Measurements from ENCODE around the gene KNDC1.
"Not testable (repeated sequence)": the region's sequence is repeated elsewhere in the genome, so short reads cannot be mapped to it uniquely, and the experiment has no call there.

KNDC1 gene

DNA sequence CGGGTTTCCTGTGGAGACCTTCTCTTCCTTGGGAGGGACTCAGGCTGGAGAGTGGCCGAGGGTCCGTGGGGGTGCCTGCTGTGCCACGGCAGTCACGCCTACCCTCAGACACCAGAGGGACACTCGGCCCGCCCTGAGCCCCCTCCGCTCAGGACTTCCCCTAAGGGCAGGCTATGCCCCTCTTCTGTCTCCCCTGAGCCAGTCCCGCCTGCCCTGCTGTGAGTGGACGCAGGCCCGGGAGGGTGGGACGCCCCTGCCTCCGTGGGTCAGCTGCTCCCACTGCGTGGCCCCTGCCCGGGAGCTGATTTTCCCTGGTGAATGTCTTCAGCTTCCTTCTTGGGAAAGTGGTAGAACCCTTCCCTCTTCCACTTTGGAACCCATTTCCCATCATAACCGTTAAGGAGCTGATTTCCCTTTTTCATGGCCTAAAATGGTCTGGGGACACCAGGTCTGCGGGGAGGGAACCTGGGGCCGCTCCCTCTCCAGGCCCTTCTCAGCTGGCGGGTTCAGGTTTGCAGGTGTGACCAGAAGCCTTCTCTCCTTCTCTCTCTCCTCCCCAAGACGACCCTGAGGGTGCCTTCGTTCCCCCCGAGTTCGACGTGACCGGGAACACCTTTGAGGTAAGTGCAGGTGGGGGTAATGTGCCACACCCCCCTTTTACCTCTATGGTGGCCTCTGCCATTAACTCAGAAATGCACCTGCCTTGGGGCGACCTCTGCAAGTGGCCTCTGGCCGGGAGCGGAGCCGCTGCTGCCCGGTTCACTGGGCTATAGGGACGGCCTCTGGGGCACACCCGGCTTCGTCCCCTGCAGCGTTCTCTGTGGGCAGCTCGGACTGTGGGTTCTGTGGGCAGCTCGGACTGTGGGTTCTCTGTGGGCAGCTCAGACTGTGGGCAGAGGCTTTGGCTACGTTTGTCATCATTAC, 7.9 kb downstream of the KNDC1 start:
- TF ChIP-seq, protein P1, sequence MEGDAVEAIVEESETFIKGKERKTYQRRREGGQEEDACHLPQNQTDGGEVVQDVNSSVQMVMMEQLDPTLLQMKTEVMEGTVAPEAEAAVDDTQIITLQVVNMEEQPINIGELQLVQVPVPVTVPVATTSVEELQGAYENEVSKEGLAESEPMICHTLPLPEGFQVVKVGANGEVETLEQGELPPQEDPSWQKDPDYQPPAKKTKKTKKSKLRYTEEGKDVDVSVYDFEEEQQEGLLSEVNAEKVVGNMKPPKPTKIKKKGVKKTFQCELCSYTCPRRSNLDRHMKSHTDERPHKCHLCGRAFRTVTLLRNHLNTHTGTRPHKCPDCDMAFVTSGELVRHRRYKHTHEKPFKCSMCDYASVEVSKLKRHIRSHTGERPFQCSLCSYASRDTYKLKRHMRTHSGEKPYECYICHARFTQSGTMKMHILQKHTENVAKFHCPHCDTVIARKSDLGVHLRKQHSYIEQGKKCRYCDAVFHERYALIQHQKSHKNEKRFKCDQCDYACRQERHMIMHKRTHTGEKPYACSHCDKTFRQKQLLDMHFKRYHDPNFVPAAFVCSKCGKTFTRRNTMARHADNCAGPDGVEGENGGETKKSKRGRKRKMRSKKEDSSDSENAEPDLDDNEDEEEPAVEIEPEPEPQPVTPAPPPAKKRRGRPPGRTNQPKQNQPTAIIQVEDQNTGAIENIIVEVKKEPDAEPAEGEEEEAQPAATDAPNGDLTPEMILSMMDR (IDR thresholded peaks at IDR 0.05; ENCODE audit: low read depth, low read length, missing control alignments): no peak
- no peak for DNase-seq (ENCODE audit: extremely low read depth, low read depth)
- H3K4me3 ChIP-seq (replicated peaks; ENCODE audit: low read depth, low read length): no peak overlapping the region

DNA sequence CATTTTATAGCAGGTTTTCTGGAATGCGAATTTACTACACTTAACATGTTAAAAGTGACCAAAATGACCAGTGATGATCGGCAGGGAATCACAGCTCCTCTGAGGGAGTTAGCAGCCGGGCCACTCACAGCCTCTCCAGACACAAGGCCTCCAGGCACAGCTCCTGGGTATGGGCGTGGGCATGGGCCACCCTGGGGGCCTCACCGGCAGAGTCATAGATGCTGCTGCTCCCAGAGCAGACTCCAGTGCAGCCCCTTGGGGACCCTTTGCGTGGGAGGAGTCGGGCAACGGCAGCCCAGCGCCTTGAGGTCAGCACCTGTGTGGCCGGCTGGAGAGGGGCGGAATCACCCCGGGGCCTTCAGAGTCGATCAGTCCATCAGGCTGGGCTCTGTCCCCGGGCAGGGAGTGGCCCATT, 8.6 kb downstream of the KNDC1 start:
- TF ChIP-seq, protein P1 (IDR thresholded peaks at IDR 0.05; ENCODE audit: low read depth, low read length, missing control alignments): no peak
- H3K4me3 ChIP-seq (replicated peaks; ENCODE audit: low read depth, low read length): no peak overlapping the region
- no peak for DNase-seq (ENCODE audit: extremely low read depth, low read depth)

DNA sequence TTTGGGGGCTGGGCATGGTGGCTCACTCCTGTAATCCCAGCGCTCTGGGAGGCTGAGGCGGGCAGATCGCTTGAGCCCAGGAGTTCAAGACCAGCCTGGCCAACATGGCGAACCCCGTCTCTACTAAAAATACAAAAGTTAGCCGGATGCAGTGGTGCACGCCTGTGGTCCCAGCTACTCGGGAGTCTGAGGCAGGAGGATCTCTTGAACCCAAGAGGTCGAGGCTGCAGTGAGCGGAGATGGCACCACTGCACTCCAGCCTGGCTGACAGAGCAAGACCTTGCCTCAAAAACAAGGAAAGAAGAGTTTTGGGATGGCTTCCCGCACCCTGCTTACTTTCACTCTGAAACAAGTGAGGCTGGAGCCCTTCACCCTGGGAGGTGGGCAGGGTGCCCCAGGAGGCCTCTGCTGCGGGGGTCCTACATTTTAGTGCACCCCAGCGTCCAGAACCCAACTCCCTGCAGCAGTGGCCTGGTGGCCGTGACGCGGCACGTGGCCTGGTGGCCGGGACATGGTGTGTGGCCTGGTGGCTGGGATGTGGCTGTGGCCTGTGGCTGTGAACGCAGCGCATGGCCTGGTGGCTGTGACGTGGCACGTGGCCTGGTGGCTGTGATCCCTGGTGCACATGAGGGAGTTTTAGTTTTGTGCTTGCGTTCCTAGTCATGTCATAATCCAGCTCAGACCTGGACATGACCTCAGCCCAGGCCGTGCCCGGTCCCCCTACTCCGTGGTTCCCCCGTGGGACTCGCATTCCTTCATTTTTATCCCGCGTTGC, 9.3 kb downstream of the KNDC1 start:
- TF ChIP-seq, protein P1 (IDR thresholded peaks at IDR 0.05; ENCODE audit: low read depth, low read length, missing control alignments): no peak
- H3K4me3 ChIP-seq (replicated peaks; ENCODE audit: low read depth, low read length): no peak overlapping the region
- DNase-seq (ENCODE audit: extremely low read depth, low read depth): no peak

DNA sequence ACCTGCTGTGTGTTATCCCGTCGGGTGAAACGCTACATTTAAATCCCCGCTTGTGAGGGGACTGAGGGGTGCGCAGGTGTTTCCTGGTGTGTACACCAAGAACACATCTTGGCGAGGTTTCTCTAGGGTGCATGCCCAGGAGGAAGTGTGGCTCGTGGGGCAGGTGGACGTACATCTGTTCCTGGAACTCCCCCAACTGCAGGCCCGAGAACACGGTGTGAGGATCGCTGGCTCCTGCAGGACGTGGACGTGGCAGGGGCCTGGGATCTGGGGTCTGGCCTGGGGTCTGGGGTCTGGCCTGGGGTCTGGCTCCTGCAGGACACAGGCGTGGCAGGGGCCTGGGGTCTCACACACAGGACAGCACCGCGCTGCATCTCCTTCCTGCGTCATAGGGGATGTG, 10.1 kb downstream of the KNDC1 start:
- DNase-seq (ENCODE audit: extremely low read depth, low read depth): no peak
- no peak overlapping the region for H3K4me3 ChIP-seq (replicated peaks; ENCODE audit: low read depth, low read length)
- TF ChIP-seq, protein P1 (IDR thresholded peaks at IDR 0.05; ENCODE audit: low read depth, low read length, missing control alignments): no peak

DNA sequence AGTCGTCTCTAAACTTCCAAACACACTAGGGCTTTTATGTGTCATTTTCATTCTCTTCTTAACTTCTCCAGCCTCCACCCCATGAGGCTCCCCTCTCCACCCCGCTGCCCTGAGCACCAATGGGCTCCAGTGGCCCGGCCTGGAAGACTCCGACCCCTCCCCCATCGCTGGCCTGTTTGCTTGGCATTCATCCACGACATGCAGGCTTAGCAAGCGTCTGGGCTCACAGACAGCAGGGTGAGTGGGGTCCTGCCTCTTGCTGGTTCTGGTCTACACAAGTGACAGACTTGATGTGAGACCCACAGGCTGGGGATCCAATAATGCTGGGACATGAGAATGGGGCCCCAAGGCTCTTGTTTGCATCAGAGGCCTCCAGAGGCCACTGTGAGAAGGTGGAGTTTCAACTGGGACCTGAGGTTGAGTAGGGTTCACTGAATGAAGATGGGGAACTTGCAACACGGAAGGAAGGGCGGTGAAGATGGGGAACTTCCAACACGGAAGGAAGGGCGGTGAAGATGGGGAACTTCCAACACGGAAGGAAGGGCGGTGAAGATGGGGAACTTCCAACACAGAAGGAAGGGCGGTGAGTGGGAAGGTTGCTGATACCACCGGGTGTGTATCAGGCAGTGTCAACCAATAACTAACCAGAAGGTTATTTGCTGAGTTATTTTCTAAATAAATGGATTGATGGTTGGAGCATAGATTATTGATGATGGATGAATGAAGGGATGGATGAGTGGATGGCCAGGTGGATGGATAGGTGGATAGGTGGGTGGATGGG, 14.0 kb downstream of the KNDC1 start:
- no peak overlapping the region for H3K4me3 ChIP-seq (replicated peaks; ENCODE audit: low read depth, low read length)
- no peak for DNase-seq (ENCODE audit: extremely low read depth, low read depth)
- TF ChIP-seq, protein P1 (IDR thresholded peaks at IDR 0.05; ENCODE audit: low read depth, low read length, missing control alignments): no peak

DNA sequence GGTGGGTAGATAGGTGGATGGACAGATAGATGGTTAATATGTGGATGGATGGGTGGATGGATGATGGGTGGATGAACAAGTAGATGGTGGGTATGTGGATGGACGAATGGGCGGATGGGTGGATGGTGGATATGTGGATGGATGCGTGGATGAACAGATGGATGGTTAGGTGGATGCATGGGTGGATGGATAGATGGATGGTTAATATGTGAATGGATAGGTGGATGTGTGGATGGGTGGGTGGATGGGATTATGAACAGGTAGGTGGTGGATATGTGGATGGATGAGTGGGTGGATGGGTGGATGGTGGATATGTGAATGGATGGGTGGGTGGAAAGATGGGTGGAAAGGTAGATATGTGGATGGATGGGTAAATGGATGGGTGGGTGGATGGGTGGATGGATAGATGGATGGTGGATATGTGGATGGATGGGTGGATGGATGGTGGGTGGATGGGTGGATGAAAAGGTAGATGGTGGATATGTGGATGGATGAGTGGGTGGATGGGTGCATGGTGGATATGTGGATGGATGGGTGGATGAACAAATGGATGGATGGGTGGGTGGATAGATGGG, 14.8 kb downstream of the KNDC1 start:
- H3K4me3 ChIP-seq (replicated peaks; ENCODE audit: low read depth, low read length): no peak overlapping the region
- TF ChIP-seq, protein P1 (IDR thresholded peaks at IDR 0.05; ENCODE audit: low read depth, low read length, missing control alignments): no peak
- DNase-seq (ENCODE audit: extremely low read depth, low read depth): no peak

DNA sequence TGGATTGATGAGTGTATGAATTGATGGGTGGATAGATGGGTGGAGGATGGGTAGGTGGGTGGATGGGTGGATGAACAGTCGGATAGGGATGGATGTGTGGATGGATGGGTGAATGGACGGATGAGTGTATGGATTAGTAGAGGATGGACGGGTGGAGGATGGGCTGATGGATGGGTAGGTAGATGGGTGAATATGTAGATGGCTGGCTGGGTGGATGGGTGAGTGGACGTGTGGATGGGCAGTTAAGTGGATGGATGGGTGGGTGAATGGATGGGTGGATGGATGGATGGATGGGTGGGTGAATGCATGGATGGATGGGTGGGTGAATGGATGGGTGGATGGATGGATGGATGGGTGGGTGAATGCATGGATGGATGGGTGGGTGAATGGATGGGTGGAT, 15.6 kb downstream of the KNDC1 start:
- not testable (repeated sequence) for H3K4me3 ChIP-seq (replicated peaks; ENCODE audit: low read depth, low read length); DNase-seq (ENCODE audit: extremely low read depth, low read depth)
